ENCODE results near the gene NR4A1. TPM values are rescaled to one million over a fixed set of nuclear protein-coding genes. Genes with fewer than 3 reads are reported as not detected.
"Not testable (repeated sequence)": the region's sequence is repeated elsewhere in the genome, so short reads cannot be mapped to it uniquely, and the experiment has no call there.

Gene NR4A1
- polyA plus RNA-seq, 1 of the 3 experiments (the other 2 are of a cell fraction) = 120 TPM

DNA sequence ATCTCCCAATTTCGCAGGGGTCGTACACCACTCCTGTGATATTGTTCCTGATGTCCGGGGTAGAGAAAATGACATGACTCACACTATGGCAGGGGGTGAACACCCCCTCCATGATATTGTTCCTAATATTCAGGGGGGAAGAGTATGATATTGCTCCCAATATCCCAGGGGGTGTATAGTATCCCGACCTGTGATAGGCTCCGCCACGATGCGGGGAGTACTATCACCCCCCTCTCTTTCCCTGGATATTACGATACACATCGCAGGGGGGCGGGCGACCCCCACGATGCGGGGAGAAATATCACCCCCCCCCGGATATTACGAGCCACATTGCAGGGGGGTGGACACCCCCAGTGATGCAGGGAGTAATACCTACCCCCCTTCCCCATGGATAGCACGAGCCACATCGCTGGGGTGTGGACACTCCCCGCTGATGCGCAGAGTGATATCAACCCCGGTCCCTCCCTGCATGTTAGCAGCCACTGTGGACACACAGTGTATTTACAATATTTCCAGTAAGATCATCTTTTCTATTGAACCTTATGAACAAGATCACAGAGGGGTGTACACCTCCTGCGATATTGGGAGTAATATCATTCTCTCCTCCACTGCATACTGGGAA, 45.9 kb downstream of the NR4A1 start (continued):
- TF ChIP-seq, protein P1, sequence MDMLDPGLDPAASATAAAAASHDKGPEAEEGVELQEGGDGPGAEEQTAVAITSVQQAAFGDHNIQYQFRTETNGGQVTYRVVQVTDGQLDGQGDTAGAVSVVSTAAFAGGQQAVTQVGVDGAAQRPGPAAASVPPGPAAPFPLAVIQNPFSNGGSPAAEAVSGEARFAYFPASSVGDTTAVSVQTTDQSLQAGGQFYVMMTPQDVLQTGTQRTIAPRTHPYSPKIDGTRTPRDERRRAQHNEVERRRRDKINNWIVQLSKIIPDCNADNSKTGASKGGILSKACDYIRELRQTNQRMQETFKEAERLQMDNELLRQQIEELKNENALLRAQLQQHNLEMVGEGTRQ (IDR thresholded peaks at IDR 0.05; ENCODE audit: borderline replicate concordance, low read depth, low read length) = no peak

DNA sequence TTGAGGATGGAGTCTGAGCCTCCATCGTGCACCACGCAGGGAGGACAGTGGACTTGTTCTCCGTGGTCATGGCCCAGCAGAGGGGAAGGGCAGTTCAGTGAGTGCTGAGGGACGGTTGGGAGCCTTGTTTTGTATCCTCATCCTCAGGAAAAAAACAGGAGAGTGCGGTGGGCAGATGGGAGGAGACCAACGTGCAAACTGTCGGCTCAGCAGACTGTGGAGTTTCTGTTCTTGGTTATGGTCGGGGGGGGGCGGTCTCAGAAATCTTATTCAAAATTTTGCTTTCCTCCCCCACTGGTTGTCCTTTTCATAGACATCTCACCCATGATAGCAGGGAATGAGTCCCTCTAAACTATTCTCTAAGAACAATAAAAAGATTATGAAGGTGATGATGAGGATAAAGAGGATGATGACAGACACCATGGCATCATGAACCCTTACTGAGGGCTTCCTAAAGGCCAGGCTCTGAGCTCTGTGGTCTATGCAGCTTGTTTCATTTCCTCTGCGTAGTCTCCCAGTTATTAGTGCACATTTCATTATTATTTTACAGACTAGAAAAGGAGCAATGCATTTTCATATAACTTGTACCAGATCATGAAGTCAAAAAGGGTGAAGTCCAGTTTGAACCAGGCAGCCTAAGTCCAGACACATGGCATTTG, 53.3 kb downstream of the NR4A1 start:
- H3K79me2 ChIP-seq (ENCODE audit: insufficient read depth); H3K27ac ChIP-seq (ENCODE audit: low read depth in 2 of 2, low read length in 1 of 2); DNase-seq; H3K4me3 ChIP-seq (ENCODE audit: low read depth in 2 of 2, low read length in 1 of 2); H3K27me3 ChIP-seq (ENCODE audit: insufficient read depth); H3K9me2 ChIP-seq; H3K9ac ChIP-seq; H3K36me3 ChIP-seq (replicated peaks in 1 of 2; ENCODE audit: control insufficient read depth in 1 of 2, insufficient read depth in 2 of 2, low read length in 1 of 2); H3F3A ChIP-seq (replicated peaks; ENCODE audit: insufficient read depth); H4K20me1 ChIP-seq (ENCODE audit: insufficient read depth); H3K4me1 ChIP-seq (ENCODE audit: control insufficient read depth in 1 of 2, insufficient read depth in 2 of 2, low read depth in 1 of 2, low read length in 1 of 2); H3K9me3 ChIP-seq; H3K4me2 ChIP-seq; H2AFZ ChIP-seq (ENCODE audit: low read depth); POLR2A ChIA-PET: not testable (repeated sequence)
- CTCF ChIA-PET = interaction anchor here (1.7 to 3.5 kb wide), 2 partner anchors 17 to 79 kb away, joined by 5 to 15 read pairs; no protein-coding TSS in a partner anchor
- WGBS (ENCODE audit: low lambda C conversion rate) = 57% methylated on average over 10 of the region's 10 CpGs

Other genes starting within 250 kb of the NR4A1 start
- 0.05 and 0.08 TPM in 2 replicates for gene FIGNL2, start 202.7 kb upstream of the NR4A1 start, polyA plus RNA-seq (2012; rRNA removed)
- gene ANKRD33, start 163.3 kb upstream of the NR4A1 start, polyA plus RNA-seq (2012; rRNA removed) = not detected in 2 replicates
- 0.07 and 0.08 TPM in 2 replicates for gene ACVRL1, start 143.9 kb upstream of the NR4A1 start, polyA plus RNA-seq (2012; rRNA removed)
- gene ACVR1B, start 99.7 kb upstream of the NR4A1 start, polyA plus RNA-seq (2012; rRNA removed) = 12.1 and 13.5 TPM in 2 replicates
- gene TAMALIN, start 44.5 kb upstream of the NR4A1 start, polyA plus RNA-seq (2012; rRNA removed) = 1.7 and 2.4 TPM in 2 replicates
- gene ATG101, start 18.5 kb downstream of the NR4A1 start, polyA plus RNA-seq (2012; rRNA removed) = 160 and 170 TPM in 2 replicates
- not detected in 2 replicates for gene SMIM41, start 28.3 kb downstream of the NR4A1 start, polyA plus RNA-seq (2012; rRNA removed)
- 14.9 and 17.4 TPM in 2 replicates for gene KRT80, start 140.6 kb downstream of the NR4A1 start, polyA plus RNA-seq (2012; rRNA removed)
- 3.2 and 5.4 TPM in 2 replicates for gene KRT7, start 181.8 kb downstream of the NR4A1 start, polyA plus RNA-seq (2012; rRNA removed)
- gene KRT86, start 223.2 kb downstream of the NR4A1 start, polyA plus RNA-seq (2012; rRNA removed) = 0.34 and 0.56 TPM in 2 replicates
- gene KRT81, start 240.1 kb downstream of the NR4A1 start, polyA plus RNA-seq (2012; rRNA removed) = 0.80 and 1.9 TPM in 2 replicates

Data from SK-N-SH (cell line).